GM12872 (cell line): ENCODE results near the gene CLN5.
A peak's percentile ranks its signal among the peaks of the same experiment; 100 is the strongest.

Experiments
- TF ChIP-seq, protein P1 (sequence below): IDR thresholded peaks from 3 replicates; pipeline ENCODE4 v1.5.1; 2011; ENCODE audit warnings: low read depth, mild to moderate bottlenecking, low read length, moderate library complexity; ENCODE audit not compliant: insufficient read depth

Gene CLN5

DNA sequence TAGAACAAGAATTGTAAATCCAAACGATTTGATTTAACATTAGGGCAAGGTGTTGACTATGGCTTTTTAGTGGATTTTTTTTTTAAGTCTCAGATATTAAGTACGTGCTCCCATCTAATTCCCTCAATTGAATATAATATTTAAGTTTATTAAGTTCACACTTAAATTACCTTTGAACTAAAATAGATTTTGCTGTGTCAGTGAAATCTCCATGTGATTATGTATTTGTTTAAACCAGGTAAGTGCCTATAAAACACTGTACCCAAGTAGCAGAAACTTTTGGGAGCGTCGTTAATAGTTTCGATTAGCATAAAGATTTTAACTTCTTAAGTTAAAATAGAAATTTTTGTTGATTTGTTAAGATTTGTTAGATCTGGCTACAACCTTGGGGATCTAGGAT, 1.6 kb downstream of the CLN5 start:
- TF ChIP-seq, protein P1, sequence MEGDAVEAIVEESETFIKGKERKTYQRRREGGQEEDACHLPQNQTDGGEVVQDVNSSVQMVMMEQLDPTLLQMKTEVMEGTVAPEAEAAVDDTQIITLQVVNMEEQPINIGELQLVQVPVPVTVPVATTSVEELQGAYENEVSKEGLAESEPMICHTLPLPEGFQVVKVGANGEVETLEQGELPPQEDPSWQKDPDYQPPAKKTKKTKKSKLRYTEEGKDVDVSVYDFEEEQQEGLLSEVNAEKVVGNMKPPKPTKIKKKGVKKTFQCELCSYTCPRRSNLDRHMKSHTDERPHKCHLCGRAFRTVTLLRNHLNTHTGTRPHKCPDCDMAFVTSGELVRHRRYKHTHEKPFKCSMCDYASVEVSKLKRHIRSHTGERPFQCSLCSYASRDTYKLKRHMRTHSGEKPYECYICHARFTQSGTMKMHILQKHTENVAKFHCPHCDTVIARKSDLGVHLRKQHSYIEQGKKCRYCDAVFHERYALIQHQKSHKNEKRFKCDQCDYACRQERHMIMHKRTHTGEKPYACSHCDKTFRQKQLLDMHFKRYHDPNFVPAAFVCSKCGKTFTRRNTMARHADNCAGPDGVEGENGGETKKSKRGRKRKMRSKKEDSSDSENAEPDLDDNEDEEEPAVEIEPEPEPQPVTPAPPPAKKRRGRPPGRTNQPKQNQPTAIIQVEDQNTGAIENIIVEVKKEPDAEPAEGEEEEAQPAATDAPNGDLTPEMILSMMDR = no peak

DNA sequence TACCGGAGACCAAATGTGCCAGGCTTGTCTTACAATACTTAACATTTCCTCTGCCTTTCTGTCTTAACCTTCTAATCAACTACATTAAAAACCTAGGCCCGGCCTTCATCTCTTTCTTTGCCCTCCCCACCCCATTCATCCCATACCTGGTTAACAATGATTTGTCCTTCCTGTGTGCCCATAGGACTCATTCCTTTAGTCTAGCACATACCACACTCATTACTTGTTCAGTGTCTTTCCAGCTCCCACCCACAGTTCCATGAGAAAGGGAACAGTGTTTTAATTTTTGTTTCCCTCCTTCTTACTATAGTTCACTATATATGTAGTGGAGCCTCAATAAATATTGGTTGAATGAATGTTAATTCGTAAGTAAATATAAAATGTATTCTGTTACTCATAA, 2.4 kb downstream of the CLN5 start:
- TF ChIP-seq, protein P1 = no peak

GRCh38 chr13:77000475-77000874, 8.6 kb downstream of the CLN5 start:
- TF ChIP-seq, protein P1 = no peak

DNA sequence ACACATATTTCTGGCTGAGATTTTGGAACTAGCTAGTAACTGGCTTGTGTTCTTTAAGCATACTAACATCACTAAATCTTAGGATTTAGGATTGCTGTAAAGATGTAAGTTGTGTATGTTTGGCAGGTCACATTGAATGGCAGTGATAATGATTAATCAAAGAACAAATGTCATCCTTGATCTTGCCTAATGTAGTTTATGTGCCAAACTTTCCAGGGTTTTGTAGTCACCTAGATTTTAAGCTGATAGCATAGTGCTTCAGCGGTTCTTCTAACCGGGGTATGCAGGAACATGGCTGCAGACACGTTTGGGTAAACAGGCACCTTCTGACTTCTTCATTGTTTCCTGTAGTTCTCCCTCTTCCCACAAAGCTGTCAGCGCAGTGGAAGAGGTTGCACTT, 9.7 kb downstream of the CLN5 start:
- TF ChIP-seq, protein P1 = no peak

DNA sequence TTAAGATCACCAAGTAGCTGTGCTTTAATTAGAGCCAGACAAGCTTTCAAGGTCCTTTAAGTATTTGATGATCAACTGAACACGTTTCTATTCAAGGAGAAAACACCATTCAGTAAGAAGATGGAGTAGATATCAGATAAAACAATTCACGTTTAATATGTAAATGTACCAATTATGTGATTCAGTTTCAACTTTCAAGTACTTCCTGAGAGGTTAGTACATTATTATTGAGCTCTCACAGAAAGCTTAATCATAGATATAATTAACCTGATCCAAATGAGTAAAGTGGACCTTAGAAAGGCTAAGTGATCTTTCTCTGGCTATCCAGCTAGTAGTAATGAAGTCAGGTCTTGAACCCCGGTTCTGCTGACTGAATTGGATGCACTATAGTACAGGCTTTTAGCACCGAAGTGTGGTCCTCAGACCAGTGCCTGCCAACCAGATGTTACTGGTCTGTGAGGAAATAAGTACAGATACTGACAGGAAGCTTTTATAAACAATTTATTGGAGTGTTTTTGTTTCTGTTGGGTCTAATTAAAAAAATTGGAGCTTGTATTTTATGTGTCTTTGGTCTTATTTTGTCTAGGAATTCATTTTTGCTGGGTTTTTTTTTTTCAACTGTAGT, 10.2 kb downstream of the CLN5 start:
- TF ChIP-seq, protein P1 = no peak

DNA sequence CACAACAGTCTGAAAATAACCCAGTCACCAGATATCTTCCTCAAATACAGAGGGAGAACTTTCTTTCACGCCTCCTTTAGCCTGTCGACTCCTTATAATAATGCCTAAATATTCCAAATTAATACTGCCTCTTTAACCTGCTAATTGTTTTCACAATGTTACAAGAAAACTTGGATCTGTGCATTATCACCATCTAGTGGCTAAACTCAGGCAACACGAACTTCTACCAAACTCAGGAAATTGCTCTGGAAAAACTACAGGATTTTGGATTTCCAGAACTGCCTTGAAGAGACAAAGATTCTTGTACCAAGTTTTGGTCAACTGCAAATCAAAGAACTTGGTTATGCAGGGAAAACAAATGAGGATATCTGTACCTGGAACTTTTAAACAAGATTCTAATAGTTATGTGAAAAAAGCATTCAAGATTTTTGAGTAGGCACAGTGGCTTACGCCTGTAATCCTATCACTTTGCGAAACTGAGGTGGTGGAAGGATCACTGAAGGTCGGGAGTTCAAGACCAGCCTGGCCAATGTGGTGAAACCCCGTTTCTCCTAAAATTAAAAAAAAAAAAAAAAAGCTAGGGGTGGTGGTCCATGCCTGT, 10.8 kb downstream of the CLN5 start:
- TF ChIP-seq, protein P1 = peak; percentile 57

DNA sequence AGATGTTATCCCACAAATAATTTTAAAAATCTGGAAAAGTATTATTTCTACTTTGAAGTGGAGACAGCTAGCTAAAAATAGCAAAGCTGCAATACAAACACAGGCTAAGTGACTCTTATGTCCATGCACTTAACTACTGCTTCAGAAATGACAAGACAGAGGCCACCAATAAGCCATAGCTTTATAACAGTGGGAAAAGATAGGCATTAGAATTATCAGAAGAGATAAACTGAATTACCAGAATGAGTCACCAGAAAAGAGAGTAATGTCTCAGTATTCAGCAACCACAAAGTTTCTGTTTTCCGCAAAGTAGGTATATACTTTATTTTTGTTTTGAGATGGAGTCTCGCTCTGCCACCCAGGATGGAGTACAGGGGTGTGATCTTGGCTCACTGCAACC, 17.1 kb downstream of the CLN5 start:
- TF ChIP-seq, protein P1 = no peak
